SK-N-MC (cell line): ENCODE results near the gene C4orf50.

Experiments
- DNase-seq: peaks from one replicate; pipeline ENCODE4 v3.0.0-alpha.2; 2011; ENCODE audit warnings: low read depth, low spot score
- H3K27ac ChIP-seq: fragments of 200-600 bp; sonication (generic); 2 replicates; pipeline ENCODE4 v1.5.1; 2016; ENCODE audit warnings: mixed run types
- H3K36me3 ChIP-seq: fragments of 200-600 bp; sonication (generic); 2 replicates; pipeline ENCODE4 v1.6.1; 2017; ENCODE audit warnings: antibody characterized with exemption, low read length, mixed read lengths; ENCODE audit not compliant: insufficient read depth
- H3K4me3 ChIP-seq: fragments of 200-600 bp; sonication (generic); 2 replicates; pipeline ENCODE4 v1.5.1; 2016
- H3K9ac ChIP-seq: fragments of 200-600 bp; sonication (generic); 2 replicates; pipeline ENCODE4 v1.8.0; 2017; ENCODE audit warnings: mixed run types, mixed read lengths; ENCODE audit not compliant: insufficient read length
- H3K9me3 ChIP-seq: fragments of 200-600 bp; sonication (generic); 2 replicates; pipeline ENCODE4 v1.6.1; 2017; ENCODE audit warnings: low read depth, mild to moderate bottlenecking, antibody characterized with exemption, low read length, moderate library complexity, mixed read lengths
- EZH2 ChIP-seq: fragments of 200-600 bp; sonication (generic); IDR thresholded peaks from one replicate; pipeline ENCODE4 v1.6.1; 2017; ENCODE audit warnings: antibody characterized with exemption
- FOXP2 ChIP-seq: optimal IDR thresholded peaks from 2 replicates; pipeline ENCODE3; 2011; ENCODE audit warnings: mild to moderate bottlenecking, moderate library complexity; ENCODE audit not compliant: insufficient read depth; ENCODE audit errors: extremely low read length, control extremely low read depth
- POLR2AphosphoS5 ChIP-seq: IDR thresholded peaks from 2 replicates; pipeline ENCODE4 v1.6.1; 2012; ENCODE audit warnings: mild to moderate bottlenecking, low read depth, low read length, borderline replicate concordance

Gene C4orf50

GRCh38 chr4:5917672-5918071 is 100.6 kb downstream of the C4orf50 start:
- Histone ChIP-seq H3K9ac (no peak overlapping the region), H3K36me3 (no peaks in the 10 kb centered on the region), H3K9me3 (no peaks in the 10 kb centered on the region), H3K4me3 (no peak overlapping the region), H3K27ac (no peak overlapping the region)
- no peak for TF ChIP-seq EZH2
- no peak for DNase-seq

DNA sequence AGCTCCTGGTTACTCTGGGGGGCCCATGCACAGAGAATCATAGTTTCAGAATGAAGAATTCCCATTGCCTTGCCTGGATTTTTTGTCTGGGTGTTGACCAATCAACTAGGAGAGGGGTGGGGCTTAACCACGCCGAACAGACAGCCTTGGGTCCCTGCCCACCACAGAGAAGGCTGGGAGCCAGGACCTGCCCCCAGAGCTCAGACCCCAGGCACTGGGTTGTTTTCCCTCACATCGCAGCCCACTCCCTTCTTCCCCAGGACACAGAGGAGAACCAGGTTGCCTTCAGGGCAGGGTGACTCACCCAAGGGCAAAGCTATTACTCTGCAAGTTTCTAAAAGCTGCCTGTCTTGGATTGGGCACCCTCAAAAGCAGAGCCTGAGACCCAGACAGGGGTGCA is 102.0 kb downstream of the C4orf50 start:
- H3K4me3 ChIP-seq, result no peak overlapping the region
- no peak for DNase-seq
- no peaks in the 10 kb centered on the region for H3K36me3 ChIP-seq
- H3K9me3 ChIP-seq, result no peaks in the 10 kb centered on the region
- H3K9ac ChIP-seq, result no peak overlapping the region
- no peak overlapping the region for H3K27ac ChIP-seq
- TF ChIP-seq POLR2AphosphoS5 (no peak), EZH2 (no peak), FOXP2 (no peak)

DNA sequence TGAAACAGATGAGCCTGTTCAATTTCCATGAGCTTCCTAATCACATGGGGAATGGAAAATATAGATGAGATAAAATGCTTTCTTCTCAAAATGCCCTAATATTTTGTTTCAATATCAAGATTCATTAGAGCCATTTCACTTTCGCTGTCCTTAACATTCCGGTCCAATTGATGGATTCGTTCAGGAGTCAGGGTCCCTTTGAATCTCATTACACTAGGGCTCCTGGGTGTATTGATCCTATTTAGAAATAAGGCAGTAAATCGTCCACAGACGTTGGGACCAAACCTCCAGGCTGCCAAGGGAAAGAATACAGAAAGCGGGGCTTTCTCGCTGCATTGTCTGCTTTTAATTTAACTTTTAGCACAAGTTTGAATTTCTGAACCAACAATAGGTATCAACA is 104.8 kb downstream of the C4orf50 start:
- no peak for TF ChIP-seq FOXP2
- no peak for TF ChIP-seq POLR2AphosphoS5
- TF ChIP-seq EZH2, result no peak
- DNase-seq, result no peak
- no peak overlapping the region for H3K4me3 ChIP-seq
- H3K9me3 ChIP-seq, result no peaks in the 10 kb centered on the region
- no peak overlapping the region for H3K27ac ChIP-seq
- no peaks in the 10 kb centered on the region for H3K36me3 ChIP-seq
- no peak overlapping the region for H3K9ac ChIP-seq

GRCh38 chr4:5912614-5913019 is 105.6 kb downstream of the C4orf50 start:
- no peaks in the 10 kb centered on the region for H3K36me3 ChIP-seq
- H3K9me3 ChIP-seq, result no peaks in the 10 kb centered on the region
- no peak overlapping the region for H3K4me3 ChIP-seq
- DNase-seq, result no peak
- no peak overlapping the region for H3K9ac ChIP-seq
- no peak for TF ChIP-seq POLR2AphosphoS5
- H3K27ac ChIP-seq, result no peak overlapping the region

DNA sequence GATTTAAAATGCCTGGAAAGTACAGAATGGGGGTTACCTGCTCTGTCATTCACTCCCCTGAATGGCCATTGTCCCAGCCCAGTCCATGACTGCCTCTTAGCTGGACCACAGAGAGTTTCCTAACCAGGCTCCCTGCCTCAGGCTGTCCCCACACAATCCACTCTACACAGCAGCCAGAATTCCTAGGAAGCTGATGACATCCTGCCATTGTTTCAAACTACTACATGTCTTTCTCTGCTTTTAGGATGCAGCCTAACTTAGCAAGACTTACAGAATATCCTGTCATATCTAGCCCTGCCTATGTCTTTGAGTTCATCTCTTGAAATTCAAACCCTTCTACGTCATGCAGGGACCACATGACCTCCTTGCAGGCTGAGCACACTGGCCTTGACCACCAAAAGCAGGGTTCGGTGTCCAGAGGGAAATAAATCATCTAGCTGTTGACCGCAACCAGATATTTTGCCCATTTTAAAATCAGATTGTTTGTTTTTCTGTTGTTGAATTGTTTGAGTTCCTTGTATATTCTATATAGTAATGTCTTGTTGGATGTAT is 109.3 kb downstream of the C4orf50 start:
- no peaks in the 10 kb centered on the region for H3K9me3 ChIP-seq
- H3K9ac ChIP-seq, result no peak overlapping the region

DNA sequence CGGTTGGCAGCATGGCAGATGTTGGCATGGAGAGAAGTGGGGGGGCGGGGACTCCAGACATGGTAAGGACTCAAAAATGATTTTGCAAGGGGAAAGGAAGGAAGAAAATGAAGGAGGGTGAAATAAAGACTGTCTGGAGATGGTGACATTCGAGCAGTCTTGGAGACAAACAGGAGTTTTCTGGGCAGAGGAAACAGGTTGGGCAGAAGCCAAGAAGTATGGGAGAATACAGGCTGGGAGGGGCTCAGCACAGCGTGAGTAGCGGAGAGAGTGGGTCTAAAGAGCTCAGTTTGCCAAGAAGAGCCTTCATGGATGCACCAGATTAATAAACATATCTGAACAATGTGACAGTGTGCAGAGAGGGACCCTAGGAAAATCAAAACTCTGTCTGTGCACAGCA is 112.0 kb downstream of the C4orf50 start:
- no peak for TF ChIP-seq FOXP2
- no peak for TF ChIP-seq EZH2
- TF ChIP-seq POLR2AphosphoS5, result no peak
- H3K4me3 ChIP-seq, result no peak overlapping the region
- no peaks in the 10 kb centered on the region for H3K9me3 ChIP-seq
- no peak for DNase-seq
- H3K9ac ChIP-seq, result no peak overlapping the region
- no peak overlapping the region for H3K27ac ChIP-seq
- no peaks in the 10 kb centered on the region for H3K36me3 ChIP-seq

More for the DNA sequence above, 109.3 kb downstream of the C4orf50 start:
- Histone ChIP-seq H3K4me3 (no peak overlapping the region), H3K27ac (no peak overlapping the region), H3K36me3 (no peaks in the 10 kb centered on the region)
- no peak for DNase-seq
- TF ChIP-seq EZH2 (no peak), FOXP2 (no peak), POLR2AphosphoS5 (no peak)

DNA sequence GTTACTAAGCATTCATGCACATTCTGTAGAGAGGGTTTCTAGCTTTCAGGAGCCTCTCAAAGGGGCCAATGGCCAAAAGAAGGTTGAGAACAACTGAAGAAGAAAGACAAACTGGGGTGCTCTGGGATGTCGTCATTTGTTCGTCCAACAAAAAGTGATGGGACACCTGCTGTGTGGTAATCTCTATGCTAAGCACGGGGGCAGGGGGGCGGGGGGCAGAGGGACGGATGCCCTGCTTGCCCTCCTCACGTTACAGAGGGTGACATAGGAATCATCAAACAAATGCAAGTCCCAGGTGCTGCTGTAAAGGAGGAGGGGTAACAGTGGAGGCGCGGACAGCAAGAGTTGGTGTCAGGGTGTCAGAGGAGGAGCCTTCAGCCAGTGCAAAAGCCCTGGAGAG is 112.5 kb downstream of the C4orf50 start:
- DNase-seq, result no peak
- no peak overlapping the region for H3K9ac ChIP-seq
- no peaks in the 10 kb centered on the region for H3K36me3 ChIP-seq
- no peaks in the 10 kb centered on the region for H3K9me3 ChIP-seq
- no peak for TF ChIP-seq EZH2
- TF ChIP-seq FOXP2, result no peak
- H3K4me3 ChIP-seq, result no peak overlapping the region
- no peak overlapping the region for H3K27ac ChIP-seq

DNA sequence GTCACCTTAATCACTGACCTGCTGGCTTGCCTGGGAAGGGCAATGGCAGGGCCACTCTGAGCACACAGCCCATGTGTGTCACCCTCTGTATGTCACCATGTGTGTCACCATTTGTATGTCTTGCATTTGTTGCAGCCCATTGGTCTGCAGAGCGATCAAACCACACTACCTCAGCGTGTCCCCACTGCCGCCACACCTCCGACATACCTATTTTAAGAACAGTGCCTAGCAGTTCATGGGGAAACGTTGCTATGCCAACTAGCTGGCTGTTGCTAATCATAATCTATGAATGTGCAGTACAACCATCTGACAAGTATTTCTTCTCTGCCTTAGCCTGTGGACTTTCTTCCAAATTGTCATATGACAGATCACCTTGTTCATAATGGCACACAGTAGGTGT is 117.4 kb downstream of the C4orf50 start:
- DNase-seq, result no peak

DNA sequence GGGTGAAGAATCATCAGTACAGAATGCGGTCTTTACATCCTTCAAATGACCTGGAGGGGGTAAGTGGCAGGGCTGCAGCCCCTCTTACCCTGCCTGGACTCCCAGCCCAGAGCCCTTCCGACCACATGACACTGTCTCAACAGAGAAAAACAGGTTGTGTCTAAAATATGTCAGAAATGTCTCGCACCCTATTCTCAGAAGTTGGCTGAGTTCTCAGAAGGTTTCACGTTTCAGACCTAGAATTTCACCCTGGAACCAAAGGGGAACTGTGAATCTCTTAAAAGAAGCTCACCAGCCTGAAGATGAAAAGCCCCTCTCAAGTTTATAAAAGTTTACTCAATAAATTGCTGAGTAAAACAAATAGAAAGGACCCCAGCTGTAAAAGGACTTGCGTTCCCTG is 118.3 kb downstream of the C4orf50 start:
- Histone ChIP-seq H3K9me3 (no peaks in the 10 kb centered on the region), H3K27ac (no peak overlapping the region), H3K4me3 (no peak overlapping the region), H3K36me3 (no peaks in the 10 kb centered on the region), H3K9ac (no peak overlapping the region)
- TF ChIP-seq FOXP2 (no peak), POLR2AphosphoS5 (no peak), EZH2 (no peak)
- DNase-seq, result no peak

More for the DNA sequence above, 117.4 kb downstream of the C4orf50 start:
- Histone ChIP-seq H3K36me3 (no peaks in the 10 kb centered on the region), H3K27ac (no peak overlapping the region), H3K9ac (no peak overlapping the region), H3K4me3 (no peak overlapping the region), H3K9me3 (no peaks in the 10 kb centered on the region)
- no peak for TF ChIP-seq FOXP2
- TF ChIP-seq EZH2, result no peak
- TF ChIP-seq POLR2AphosphoS5, result no peak
